Ishikawa (cell line): ENCODE results near the gene FRS2.

Source experiments
- CREB1 ChIP-seq: IDR thresholded peaks from 2 replicates; pipeline ENCODE4 v1.6.1; 2012; ENCODE audit warnings: low read depth
- EGR1 ChIP-seq: IDR thresholded peaks from 2 replicates; pipeline ENCODE4 v1.6.1; 2012
- EP300 ChIP-seq: IDR thresholded peaks from 2 replicates; pipeline ENCODE4 v1.6.1; 2012; ENCODE audit warnings: borderline replicate concordance
- FOXM1 ChIP-seq: IDR thresholded peaks from 2 replicates; pipeline ENCODE4 v1.6.1; 2012; ENCODE audit warnings: low read depth, borderline replicate concordance
- MAX ChIP-seq: IDR thresholded peaks from 2 replicates; pipeline ENCODE4 v1.6.1; 2012
- RAD21 ChIP-seq: IDR thresholded peaks from 2 replicates; pipeline ENCODE4 v1.6.1; 2012; ENCODE audit warnings: low read depth
- REST ChIP-seq: IDR thresholded peaks from 2 replicates; pipeline ENCODE4 v1.6.1; 2012; ENCODE audit warnings: low read depth, mild to moderate bottlenecking
- TAF1 ChIP-seq: IDR thresholded peaks from 2 replicates; pipeline ENCODE4 v1.6.1; 2012; ENCODE audit warnings: low read depth, mild to moderate bottlenecking
- TCF12 ChIP-seq: IDR thresholded peaks from 2 replicates; pipeline ENCODE4 v1.6.1; 2012; ENCODE audit warnings: low read depth
- TEAD4 ChIP-seq: IDR thresholded peaks from 2 replicates; pipeline ENCODE4 v1.6.1; 2012
- YY1 ChIP-seq: IDR thresholded peaks from 2 replicates; pipeline ENCODE4 v1.6.1; 2012; ENCODE audit warnings: low read depth

DNA sequence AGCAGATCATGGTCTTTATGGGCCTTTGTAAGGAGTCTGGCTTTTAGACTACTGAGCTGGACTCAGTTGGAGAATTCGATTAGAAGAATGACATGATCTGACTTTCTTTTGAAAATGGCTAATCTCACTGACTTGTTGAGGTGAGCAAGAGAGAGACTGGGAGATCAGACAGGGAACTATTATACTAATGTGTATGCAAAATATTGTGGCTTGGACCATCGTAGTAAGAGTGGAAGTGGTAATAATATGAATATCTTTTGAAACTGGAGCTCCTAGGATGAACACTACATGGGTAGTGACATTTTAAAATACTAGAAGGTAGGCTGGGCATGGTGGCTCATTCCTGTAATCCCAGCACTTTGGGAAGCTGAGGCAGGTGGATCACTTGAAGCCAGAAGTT is 58.8 kb downstream of the FRS2 start:
- no peak for TF ChIP-seq REST
- no peak for TF ChIP-seq YY1
- no peak for TF ChIP-seq MAX
- TF ChIP-seq TAF1: no peak
- no peak for TF ChIP-seq FOXM1
- no peak for TF ChIP-seq EGR1
- no peak for TF ChIP-seq RAD21
- no peak for TF ChIP-seq EP300
- no peak for TF ChIP-seq CREB1
- TF ChIP-seq TCF12: no peak
- no peak for TF ChIP-seq TEAD4
